ENCODE results near the gene TEAD2.
"Not testable (repeated sequence)": the region's sequence is repeated elsewhere in the genome, so short reads cannot be mapped to it uniquely, and the experiment has no call there.

Gene TEAD2

GRCh38 chr19:49301165-49301865 is 60.9 kb downstream of the TEAD2 start:
- DNase-seq (ENCODE audit: low spot score in 2 of 2) (peak; percentile 78 to 90), ATAC-seq (peak; percentile 98)
- H3K27ac Mint-ChIP-seq = no peak overlapping the region
- H3K9me3 Mint-ChIP-seq = no peaks in the 10 kb centered on the region
- no peak overlapping the region for H3K4me3 Mint-ChIP-seq
- H3K36me3 Mint-ChIP-seq = no peaks in the 10 kb centered on the region
- H3K4me1 Mint-ChIP-seq = peaks cover 7% of the 10 kb centered on the region

GRCh38 chr19:49298653-49299052 is 63.6 kb downstream of the TEAD2 start:
- not testable (repeated sequence) for H3K27ac Mint-ChIP-seq; H3K9me3 Mint-ChIP-seq; H3K36me3 Mint-ChIP-seq; H3K4me3 Mint-ChIP-seq; H3K4me1 Mint-ChIP-seq; ATAC-seq; DNase-seq (ENCODE audit: low spot score in 2 of 2)

- Mint-ChIP-seq H3K27ac (no peak overlapping the region), H3K4me1 (peaks cover 7% of the 10 kb centered on the region), H3K9me3 (no peaks in the 10 kb centered on the region), H3K36me3 (no peaks in the 10 kb centered on the region), H3K4me3 (no peak overlapping the region)
- no peak for ATAC-seq
- DNase-seq (ENCODE audit: low spot score in 2 of 2) = no peak
These were observed 64.8 kb downstream of the TEAD2 start for GRCh38 chr19:49297403-49297802.

- H3K4me3 Mint-ChIP-seq = no peak overlapping the region
- no peaks in the 10 kb centered on the region for H3K4me1 Mint-ChIP-seq
- no peaks in the 10 kb centered on the region for H3K9me3 Mint-ChIP-seq
- ATAC-seq (no peak), DNase-seq (ENCODE audit: low spot score in 2 of 2) (no peak)
- no peaks in the 10 kb centered on the region for H3K36me3 Mint-ChIP-seq
- H3K27ac Mint-ChIP-seq = no peak overlapping the region
These were observed 66.9 kb downstream of the TEAD2 start for GRCh38 chr19:49295208-49295880.

GRCh38 chr19:49294401-49294800 is 67.8 kb downstream of the TEAD2 start:
- DNase-seq (ENCODE audit: low spot score in 2 of 2) (no peak), ATAC-seq (no peak)
- no peaks in the 10 kb centered on the region for H3K4me1 Mint-ChIP-seq
- no peak overlapping the region for H3K27ac Mint-ChIP-seq
- H3K36me3 Mint-ChIP-seq = no peaks in the 10 kb centered on the region
- H3K9me3 Mint-ChIP-seq = no peaks in the 10 kb centered on the region
- no peak overlapping the region for H3K4me3 Mint-ChIP-seq

Measured in stimulated activated effector memory CD8-positive, alpha-beta T cell treated with anti-CD3 and anti-CD28 coated beads, Interleukin-12 subunit alpha, Interleukin-12 subunit beta, amount 100 ng/mL, for 72 hours (primary cell).